OCI-LY3 (cell line): ENCODE results near the gene AHR.
A peak's percentile ranks its signal among the peaks of the same experiment; 100 is the strongest.

Experiments
- H2AFZ ChIP-seq: fragments of 200-600, 300-600 bp; shearing (Covaris generic); 2 replicates; pipeline ENCODE4 v1.6.0; 2014; ENCODE audit warnings: antibody characterized with exemption, low read depth, low read length
- H3K27ac ChIP-seq: fragments of 200-600, 300-600 bp; sonication (generic); 2 replicates; pipeline ENCODE4 v1.5.1; 2014; ENCODE audit warnings: mild to moderate bottlenecking, low read length, moderate library complexity, mixed read lengths
- H3K27me3 ChIP-seq: fragments of 200-600, 300-600 bp; sonication (generic); 2 replicates; pipeline ENCODE4 v1.6.1; 2014; ENCODE audit warnings: low read depth, low read length, mixed read lengths
- H3K36me3 ChIP-seq: fragments of 200-600, 300-600 bp; sonication (generic); replicated peaks from 2 replicates; pipeline ENCODE3; 2014; ENCODE audit warnings: low read depth, low read length, mixed read lengths
- H3K4me1 ChIP-seq: fragments of 300-600, 200-600 bp; sonication (generic); 2 replicates; pipeline ENCODE4 v1.6.1; 2014; ENCODE audit warnings: low read length, mixed read lengths
- H3K4me2 ChIP-seq: fragments of 200-600, 300-600 bp; sonication (generic); 2 replicates; pipeline ENCODE4 v1.6.1; 2014; ENCODE audit warnings: low read length, mixed read lengths
- H3K4me3 ChIP-seq: fragments of 300-600, 200-600 bp; sonication (generic); 2 replicates; pipeline ENCODE4 v1.5.1; 2014; ENCODE audit warnings: antibody characterized with exemption, mild to moderate bottlenecking, low read length, moderate library complexity
- H3K79me2 ChIP-seq: fragments of 300-600, 200-600 bp; shearing (Covaris generic); 2 replicates; pipeline ENCODE4 v1.6.1; 2014; ENCODE audit warnings: mild to moderate bottlenecking, low read length, mixed read lengths
- H3K9ac ChIP-seq: fragments of 300-600, 200-600 bp; shearing (Covaris generic); 2 replicates; pipeline ENCODE4 v1.6.0; 2014; ENCODE audit warnings: mild to moderate bottlenecking, low read length, moderate library complexity
- H3K9me3 ChIP-seq: fragments of 200-600, 300-600 bp; shearing (Covaris generic); 2 replicates; pipeline ENCODE4 v1.6.1; 2014; ENCODE audit warnings: low read length, mixed read lengths; ENCODE audit not compliant: insufficient read depth
- H4K20me1 ChIP-seq: fragments of 200-600, 300-600 bp; sonication (generic); 2 replicates; pipeline ENCODE4 v1.6.1; 2016; ENCODE audit warnings: low read length, mixed read lengths; ENCODE audit not compliant: insufficient read depth
- CTCF ChIP-seq: fragments of 200-600, 300-600 bp; sonication (generic); IDR thresholded peaks from 2 replicates; pipeline ENCODE4 v1.5.1; 2014; ENCODE audit warnings: antibody characterized with exemption, low read length, low read depth
- EZH2phosphoT487 ChIP-seq: fragments of 200-600 bp; shearing (Covaris generic); IDR thresholded peaks from 2 replicates; pipeline ENCODE4 v1.6.1; 2018; ENCODE audit warnings: antibody characterized with exemption, mixed run types, low read depth

Gene AHR

DNA sequence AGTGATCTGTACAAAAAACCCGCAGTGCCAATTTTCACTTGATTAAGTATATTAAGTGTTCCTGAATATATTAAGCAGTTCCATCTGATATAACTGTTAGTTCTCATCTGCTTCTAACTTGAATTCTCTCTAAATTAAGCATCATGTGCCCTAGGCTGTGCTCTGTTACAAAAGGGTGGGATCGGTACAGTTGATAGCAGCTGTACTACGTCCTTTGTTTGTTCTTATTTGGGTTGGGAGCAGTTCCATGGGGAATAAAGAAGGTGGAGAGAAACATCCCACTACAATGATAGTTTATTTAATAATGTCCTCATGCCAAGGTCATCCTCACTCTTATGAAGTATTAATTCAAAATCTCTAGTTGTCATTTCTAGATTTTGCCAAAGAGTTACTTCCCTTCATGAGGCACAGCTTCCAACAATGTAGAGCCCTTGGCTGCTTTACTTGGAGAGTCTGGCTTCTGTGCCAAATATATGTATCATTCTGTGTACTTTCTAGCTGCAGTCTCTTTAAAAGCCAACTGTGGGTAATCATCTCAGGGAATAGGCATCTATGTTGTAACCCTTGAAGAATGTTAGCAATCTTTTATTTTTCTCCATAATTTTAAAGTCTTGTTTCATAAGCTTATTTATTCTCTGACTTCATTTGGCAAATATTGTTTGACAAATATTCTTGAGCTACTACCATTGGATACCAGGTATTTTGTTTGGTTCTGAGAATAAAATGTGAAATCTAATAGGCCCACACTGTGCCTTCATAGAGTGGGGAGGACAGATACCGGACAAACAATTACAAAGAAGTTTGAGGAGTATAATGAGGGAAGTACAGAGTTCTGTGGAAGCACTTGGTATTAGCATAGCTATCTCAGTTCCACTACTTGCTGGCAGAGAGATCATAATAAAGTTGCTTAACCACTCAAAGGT is 22.4 kb upstream of the AHR start:
- TF ChIP-seq CTCF, result no peak
- no peak for TF ChIP-seq EZH2phosphoT487
- Histone ChIP-seq H3K4me1 (peaks cover 18% of the 10 kb centered on the region), H3K9me3 (no peaks in the 10 kb centered on the region; the same call in 1 of the 2 replicates), H3K4me2 (peak overlapping the region; percentile 29; the same call in 1 of the 2 replicates), H3K79me2 (no peaks in the 10 kb centered on the region), H4K20me1 (no peaks in the 10 kb centered on the region), H3K4me3 (no peak overlapping the region), H2AFZ (no peak overlapping the region), H3K27ac (no peak overlapping the region), H3K27me3 (no peaks in the 10 kb centered on the region), H3K36me3 (no peaks in the 10 kb centered on the region), H3K9ac (no peak overlapping the region)

GRCh38 chr7:17279061-17279460 is 19.4 kb upstream of the AHR start:
- H3K27me3 ChIP-seq, result no peaks in the 10 kb centered on the region
- H2AFZ ChIP-seq, result no peak overlapping the region
- H3K9ac ChIP-seq, result no peak overlapping the region
- no peak overlapping the region for H3K27ac ChIP-seq
- no peaks in the 10 kb centered on the region; the same call in 1 of the 2 replicates for H3K9me3 ChIP-seq
- no peaks in the 10 kb centered on the region for H3K79me2 ChIP-seq
- H3K4me2 ChIP-seq, result no peak overlapping the region
- no peaks in the 10 kb centered on the region for H3K36me3 ChIP-seq
- no peaks in the 10 kb centered on the region for H4K20me1 ChIP-seq
- no peak for TF ChIP-seq CTCF
- no peak for TF ChIP-seq EZH2phosphoT487
- H3K4me1 ChIP-seq, result peaks cover 18% of the 10 kb centered on the region
- H3K4me3 ChIP-seq, result no peak overlapping the region

DNA sequence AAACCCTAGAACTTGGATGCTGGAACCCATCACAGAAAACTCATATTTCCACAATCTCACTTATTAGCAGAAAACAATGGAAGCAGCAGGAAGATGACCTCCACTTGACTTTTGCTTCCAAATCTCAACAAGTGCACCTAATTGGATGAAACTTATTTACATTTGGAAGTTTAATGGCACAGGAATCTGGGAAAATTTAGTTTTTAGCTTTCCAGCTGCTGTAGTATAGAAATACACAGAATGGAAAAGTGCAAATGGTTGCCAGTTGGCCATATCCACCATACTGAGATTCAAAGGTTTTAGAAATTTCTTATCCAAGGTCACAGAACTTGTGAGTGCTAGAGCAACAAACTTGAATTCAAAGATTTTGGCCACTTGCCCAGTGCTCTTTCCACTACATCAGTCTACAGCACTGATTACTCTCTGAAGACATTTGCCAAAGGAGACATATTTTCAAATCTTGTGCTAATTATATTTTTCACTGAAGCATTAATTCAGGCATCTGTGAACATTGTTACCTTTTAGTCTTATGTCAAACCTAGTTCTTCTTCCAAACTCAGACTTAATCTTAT is 9.3 kb upstream of the AHR start:
- H4K20me1 ChIP-seq, result no peaks in the 10 kb centered on the region
- H3K4me3 ChIP-seq, result no peak overlapping the region
- H3K9ac ChIP-seq, result no peak overlapping the region
- no peaks in the 10 kb centered on the region for H3K9me3 ChIP-seq
- H3K36me3 ChIP-seq, result no peaks in the 10 kb centered on the region
- no peaks in the 10 kb centered on the region for H3K27me3 ChIP-seq
- H3K4me2 ChIP-seq, result no peak overlapping the region
- no peaks in the 10 kb centered on the region for H3K4me1 ChIP-seq
- H3K27ac ChIP-seq, result no peak overlapping the region
- no peak overlapping the region for H2AFZ ChIP-seq
- no peaks in the 10 kb centered on the region for H3K79me2 ChIP-seq
- TF ChIP-seq EZH2phosphoT487, result no peak
- no peak for TF ChIP-seq CTCF

DNA sequence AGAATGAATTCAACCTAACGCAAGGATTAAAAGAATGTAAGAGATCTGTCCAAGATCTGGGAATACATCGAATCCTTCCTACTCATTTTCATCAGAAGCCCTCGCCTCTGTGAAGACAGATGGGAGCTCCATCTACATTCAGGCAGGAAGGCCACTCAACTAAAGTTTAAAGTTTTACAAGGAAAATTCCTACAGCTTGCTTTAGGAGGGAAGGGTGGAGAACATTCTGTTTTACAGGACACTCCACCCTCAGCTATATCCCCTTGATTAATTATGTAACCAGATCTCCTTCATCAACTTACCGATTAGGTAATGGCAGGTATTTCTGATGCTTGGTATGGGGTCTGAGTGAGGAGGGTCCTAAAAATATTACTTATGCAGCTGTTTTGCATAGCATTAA is 5.6 kb upstream of the AHR start:
- Histone ChIP-seq H3K27ac (no peak overlapping the region), H3K9me3 (no peaks in the 10 kb centered on the region), H3K27me3 (no peaks in the 10 kb centered on the region), H3K9ac (no peak overlapping the region), H3K79me2 (peaks cover 6% of the 10 kb centered on the region; the same call in 1 of the 2 replicates), H3K36me3 (no peaks in the 10 kb centered on the region), H3K4me1 (peaks cover 10% of the 10 kb centered on the region), H2AFZ (no peak overlapping the region), H3K4me2 (no peak overlapping the region), H3K4me3 (no peak overlapping the region), H4K20me1 (no peaks in the 10 kb centered on the region)
- TF ChIP-seq EZH2phosphoT487 (no peak), CTCF (no peak)
